ENCODE measurements around the gene FAM114A1.
A peak's percentile ranks its signal among the peaks of the same experiment; 100 is the strongest.

FAM114A1 gene

DNA sequence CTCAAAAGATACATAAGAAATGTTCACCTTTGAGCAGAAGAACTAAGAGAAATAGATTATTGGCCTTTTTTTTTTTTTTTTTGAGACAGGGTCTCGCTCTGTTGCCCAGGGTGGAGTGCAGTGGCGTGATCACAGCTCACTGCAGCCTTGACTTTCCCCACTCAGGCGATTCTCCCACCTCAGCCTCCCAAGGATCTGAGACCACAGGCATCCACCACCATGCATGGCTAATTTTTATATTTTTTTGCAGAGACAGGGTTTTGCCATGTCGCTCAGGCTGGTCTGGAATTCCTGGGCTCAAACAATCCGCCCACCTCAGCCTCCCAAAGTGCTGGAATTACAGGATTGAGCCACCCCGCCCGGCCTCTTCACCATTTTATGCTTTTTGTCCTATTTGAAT, 8.1 kb upstream of the FAM114A1 start:
- H3K4me3 ChIP-seq (ENCODE audit: low read depth, low read length) = no peak overlapping the region
- TF ChIP-seq, protein P1, sequence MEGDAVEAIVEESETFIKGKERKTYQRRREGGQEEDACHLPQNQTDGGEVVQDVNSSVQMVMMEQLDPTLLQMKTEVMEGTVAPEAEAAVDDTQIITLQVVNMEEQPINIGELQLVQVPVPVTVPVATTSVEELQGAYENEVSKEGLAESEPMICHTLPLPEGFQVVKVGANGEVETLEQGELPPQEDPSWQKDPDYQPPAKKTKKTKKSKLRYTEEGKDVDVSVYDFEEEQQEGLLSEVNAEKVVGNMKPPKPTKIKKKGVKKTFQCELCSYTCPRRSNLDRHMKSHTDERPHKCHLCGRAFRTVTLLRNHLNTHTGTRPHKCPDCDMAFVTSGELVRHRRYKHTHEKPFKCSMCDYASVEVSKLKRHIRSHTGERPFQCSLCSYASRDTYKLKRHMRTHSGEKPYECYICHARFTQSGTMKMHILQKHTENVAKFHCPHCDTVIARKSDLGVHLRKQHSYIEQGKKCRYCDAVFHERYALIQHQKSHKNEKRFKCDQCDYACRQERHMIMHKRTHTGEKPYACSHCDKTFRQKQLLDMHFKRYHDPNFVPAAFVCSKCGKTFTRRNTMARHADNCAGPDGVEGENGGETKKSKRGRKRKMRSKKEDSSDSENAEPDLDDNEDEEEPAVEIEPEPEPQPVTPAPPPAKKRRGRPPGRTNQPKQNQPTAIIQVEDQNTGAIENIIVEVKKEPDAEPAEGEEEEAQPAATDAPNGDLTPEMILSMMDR (IDR thresholded peaks at IDR 0.05; ENCODE audit: low read depth, low read length) = no peak

DNA sequence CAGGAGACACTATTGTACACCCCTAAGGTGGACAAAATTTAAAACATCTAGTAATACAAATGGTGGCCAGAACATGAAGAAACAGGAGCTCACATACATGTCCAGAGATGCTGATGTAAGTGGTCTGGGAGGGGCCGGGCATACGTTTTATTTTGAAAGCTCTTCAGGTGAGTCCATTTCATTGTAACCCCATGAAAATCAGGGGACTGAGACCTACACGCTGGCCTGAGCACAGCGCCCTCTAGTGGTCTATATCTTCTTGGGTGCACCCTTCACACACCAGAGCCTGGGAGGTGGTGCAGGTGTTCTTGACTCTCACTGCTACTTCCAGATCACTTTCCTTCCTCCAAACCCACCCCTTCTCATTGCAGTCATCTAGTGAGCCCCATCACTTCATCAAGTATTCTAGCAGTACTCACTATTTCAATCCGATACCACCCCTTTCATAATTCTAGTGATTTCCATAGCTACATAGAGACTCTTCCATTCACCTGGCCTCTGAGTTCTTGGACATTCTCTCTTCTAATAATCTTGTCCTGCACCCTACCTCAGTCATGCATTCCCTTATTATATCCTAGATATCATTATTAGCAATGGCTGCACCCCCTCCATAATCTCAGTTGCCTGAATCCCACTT, 6.7 kb upstream of the FAM114A1 start:
- TF ChIP-seq, protein P1 (IDR thresholded peaks at IDR 0.05; ENCODE audit: low read depth, low read length) = peak; percentile 83
- no peak overlapping the region for H3K4me3 ChIP-seq (ENCODE audit: low read depth, low read length)

DNA sequence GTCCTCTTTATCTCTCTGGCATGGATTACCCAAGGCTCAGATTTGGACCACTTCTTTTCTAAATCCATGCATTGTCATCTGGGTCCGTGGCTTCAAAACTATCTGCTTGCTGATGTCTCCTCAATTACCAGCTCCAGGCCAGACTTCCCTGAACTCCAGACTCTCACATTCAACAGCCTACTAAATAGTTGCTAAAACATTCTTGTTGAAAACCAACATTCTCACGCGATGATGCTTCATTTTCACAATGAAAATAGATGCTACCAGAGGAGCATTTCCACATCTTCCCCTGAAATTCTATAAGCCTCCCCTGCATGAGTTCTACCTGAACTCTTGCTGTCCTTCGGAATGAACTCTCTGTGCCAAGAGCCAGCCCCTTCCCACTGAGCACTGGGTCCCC, 5.8 kb upstream of the FAM114A1 start:
- no peak overlapping the region for H3K4me3 ChIP-seq (ENCODE audit: low read depth, low read length)
- TF ChIP-seq, protein P1 (IDR thresholded peaks at IDR 0.05; ENCODE audit: low read depth, low read length) = no peak

DNA sequence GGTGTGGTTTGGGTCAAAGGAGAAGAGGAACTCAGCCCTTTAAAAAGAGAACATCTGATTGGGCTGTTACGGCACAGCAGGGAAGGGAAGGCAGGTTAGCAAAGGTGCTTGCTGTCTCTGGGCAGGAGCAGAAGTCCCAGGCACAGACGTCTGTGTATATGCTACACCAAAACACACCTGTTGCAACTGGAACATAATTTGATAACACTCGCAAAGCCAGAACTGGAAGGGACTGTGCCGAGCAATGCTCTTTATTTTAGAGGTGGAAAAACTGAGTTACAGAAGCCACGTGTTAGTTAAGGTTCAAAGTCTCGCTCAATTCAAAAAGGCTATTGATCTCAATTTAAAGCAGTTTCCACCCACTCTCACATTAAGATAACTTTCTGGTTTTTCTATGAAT, 2.2 kb upstream of the FAM114A1 start:
- H3K4me3 ChIP-seq (ENCODE audit: low read depth, low read length) = no peak overlapping the region
- TF ChIP-seq, protein P1 (IDR thresholded peaks at IDR 0.05; ENCODE audit: low read depth, low read length) = no peak

DNA sequence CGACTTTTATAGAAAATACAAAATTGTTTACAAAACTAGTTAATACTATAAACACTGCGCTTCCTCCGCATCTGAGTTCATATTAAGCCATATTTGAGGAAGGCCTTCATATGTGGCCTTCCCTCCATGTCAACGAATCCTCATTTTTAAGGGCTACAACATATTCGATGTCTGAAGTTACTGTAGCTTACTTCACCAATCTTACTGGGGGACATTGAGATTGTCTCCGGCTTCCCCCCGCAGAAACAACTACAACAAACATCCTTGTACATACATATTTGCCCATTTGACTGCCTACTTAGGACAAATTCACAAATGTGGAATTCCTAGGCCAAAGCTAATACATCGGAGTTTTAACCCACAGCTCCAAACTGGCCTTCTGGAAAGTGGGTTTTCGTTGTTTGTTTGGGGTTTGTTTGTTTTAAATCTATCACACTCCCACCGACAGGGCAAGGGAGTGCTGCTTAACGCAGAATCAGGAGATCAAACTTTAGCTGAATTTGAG, 581 bp upstream of the FAM114A1 start:
- peak overlapping the region; percentile 51 for H3K4me3 ChIP-seq (ENCODE audit: low read depth, low read length)
- TF ChIP-seq, protein P1 (IDR thresholded peaks at IDR 0.05; ENCODE audit: low read depth, low read length) = no peak

DNA sequence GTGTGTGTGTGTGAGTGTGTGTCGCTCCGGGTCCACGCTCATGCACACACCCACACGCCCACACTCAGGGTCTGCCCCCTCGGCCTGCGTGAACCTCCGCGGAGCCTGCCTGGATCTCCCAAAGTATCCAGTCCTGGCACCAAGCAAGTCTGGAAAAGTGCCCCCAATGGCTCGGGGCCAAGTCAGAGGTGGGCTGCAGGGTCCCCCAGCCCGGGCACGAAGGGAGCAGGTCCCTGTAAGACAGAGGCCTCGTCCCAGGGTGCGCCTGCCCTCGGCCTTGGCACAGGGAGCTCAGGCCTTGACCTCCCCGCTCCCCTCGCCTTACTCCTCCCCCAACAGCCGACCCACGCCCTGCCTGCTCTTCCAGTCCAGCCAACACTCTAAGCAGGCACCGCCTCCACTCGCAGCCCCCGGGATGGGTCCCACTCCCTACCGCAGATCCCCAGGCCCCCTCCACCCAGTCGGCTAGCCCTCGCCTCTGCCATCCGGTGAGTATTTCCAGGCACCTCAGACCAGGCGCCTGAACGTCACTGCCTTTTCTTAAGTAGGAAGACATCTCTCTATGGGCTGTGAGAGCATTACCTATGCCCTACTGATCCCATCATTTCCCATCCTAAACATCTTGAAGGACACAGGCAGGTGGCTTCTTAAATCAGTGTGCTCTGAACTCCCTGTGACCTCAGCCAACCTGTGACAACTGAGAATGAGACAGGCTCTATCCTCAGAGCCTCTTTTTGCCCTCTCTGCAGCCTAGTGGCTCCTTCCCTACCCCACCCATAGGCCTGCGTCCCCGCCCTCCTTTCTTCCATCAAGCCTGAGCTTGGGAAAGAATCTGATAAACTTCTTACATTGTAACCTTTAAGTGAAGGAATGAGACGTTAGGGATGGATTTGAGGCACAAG, 704 bp downstream of the FAM114A1 start:
- H3K4me3 ChIP-seq (ENCODE audit: low read depth, low read length) = peak overlapping the region; percentile 95
- TF ChIP-seq, protein P1 (IDR thresholded peaks at IDR 0.05; ENCODE audit: low read depth, low read length) = no peak

DNA sequence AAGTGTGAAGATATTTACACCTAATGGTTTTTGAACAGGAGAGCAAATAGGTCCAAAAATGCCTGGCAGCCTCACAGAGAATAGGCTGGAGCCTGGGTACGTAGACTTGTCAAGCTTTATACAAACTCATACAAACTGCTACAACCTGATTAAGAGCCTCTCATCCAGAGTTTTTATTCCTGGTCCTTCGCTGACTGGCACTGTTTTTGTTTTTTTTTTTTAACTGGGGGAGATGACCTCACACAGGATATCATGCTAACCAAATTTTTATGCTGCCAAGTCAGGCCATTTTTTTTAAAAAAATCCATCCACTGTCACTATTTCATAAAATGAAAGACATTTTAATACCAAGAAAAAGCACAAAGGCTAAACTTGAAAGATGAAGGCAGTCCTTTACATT, 1.9 kb downstream of the FAM114A1 start:
- TF ChIP-seq, protein P1 (IDR thresholded peaks at IDR 0.05; ENCODE audit: low read depth, low read length) = no peak
- peak overlapping the region; percentile 95 for H3K4me3 ChIP-seq (ENCODE audit: low read depth, low read length)

All from WI38 (cell line).